Endothelial cell of umbilical vein (primary cell): ENCODE measurements around the gene PRDM16. TPM values are rescaled to one million over a fixed set of nuclear protein-coding genes. Genes with fewer than 3 reads are reported as not detected.

Source experiments
- BruUV-seq: library from RNA; stranded (reverse); fragments of 400-500 nt; replicated peaks from 2 replicates; lab custom pipeline; 2021; lab: Mats Ljungman, UMichigan
- CTCF ChIA-PET: fragments of 300-600, 350-600 bp; sonication (Branson Sonifier 250); formaldehyde crosslinking; loops from one replicate; lab custom pipeline; 2021; ENCODE audit warnings: antibody characterized with exemption, inconsistent platforms; lab: Charles Lee
- POLR2A ChIA-PET: fragments of 300-600, 350-600 bp; sonication (Branson Sonifier 250); formaldehyde crosslinking; loops from one replicate; lab custom pipeline; 2021; ENCODE audit warnings: antibody characterized with exemption, inconsistent platforms; lab: Charles Lee
- DNase-seq: peaks from one replicate; pipeline ENCODE4 v3.0.0-alpha.2; 2011; ENCODE audit warnings: low read depth, low spot score
- FAIRE-seq: peaks from 2 replicates; lab custom pipeline; 2011; peaks lifted over from hg19 to GRCh38; lab: Jason Lieb, UNC
- H2AFZ ChIP-seq: 2 replicates; pipeline ENCODE4 v1.6.0; 2012; ENCODE audit warnings: low read depth, low read length, control low read depth, inconsistent platforms
- H3K27ac ChIP-seq: 2 replicates; pipeline ENCODE4 v1.5.1; 2011; ENCODE audit warnings: low read depth, mild to moderate bottlenecking, control low read depth, low read length, moderate library complexity; ENCODE audit not compliant: insufficient read depth
- H3K27me3 ChIP-seq, 2 experiments: 2 replicates each; pipeline versions ENCODE4 v1.6.0 to v1.6.1; 2011; ENCODE audit warnings: low read length in 2 of 2, mixed read lengths in 1 of 2; ENCODE audit not compliant: control insufficient read depth in 2 of 2, insufficient read depth in 2 of 2
- H3K36me3 ChIP-seq, 2 experiments: 2 replicates in 1 of 2; 3 replicates in 1 of 2; pipeline ENCODE4 v1.5.1; 2011; ENCODE audit warnings: low read length in 2 of 2, mild to moderate bottlenecking in 1 of 2, moderate library complexity in 1 of 2; ENCODE audit not compliant: control insufficient read depth in 2 of 2, insufficient read depth in 2 of 2; ENCODE audit errors: extremely low read depth in 1 of 2
- H3K4me1 ChIP-seq: 3 replicates; pipeline ENCODE4 v1.5.1; 2011; ENCODE audit warnings: mild to moderate bottlenecking, low read length; ENCODE audit not compliant: control insufficient read depth, insufficient read depth; ENCODE audit errors: extremely low read depth
- H3K4me2 ChIP-seq: 2 replicates; pipeline ENCODE4 v1.6.1; 2011; ENCODE audit warnings: low read length, control low read depth, mixed read lengths; ENCODE audit not compliant: insufficient read depth
- H3K4me3 ChIP-seq, 3 experiments: fragments of 200-600 bp in 1 of 3; sonication (generic), shearing (Covaris generic) in 1 of 3; replicated peaks in 1 of 3; 2 replicates each; pipeline ENCODE4 v1.5.1; 2011 to 2016; ENCODE audit warnings: control low read depth in 3 of 3, low read length in 3 of 3, mild to moderate bottlenecking in 2 of 3, inconsistent platforms in 1 of 3, low read depth in 1 of 3, moderate library complexity in 1 of 3; ENCODE audit not compliant: insufficient read depth in 1 of 3
- H3K79me2 ChIP-seq: 2 replicates; pipeline ENCODE4 v1.6.0; 2012; ENCODE audit warnings: low read length, inconsistent platforms; ENCODE audit not compliant: control insufficient read depth, insufficient read depth
- H3K9ac ChIP-seq: replicated peaks from 2 replicates; pipeline ENCODE3; 2011; ENCODE audit warnings: low read length, control low read depth; ENCODE audit not compliant: insufficient read depth; ENCODE audit errors: extremely low read depth
- H3K9me1 ChIP-seq: replicated peaks from 3 replicates; pipeline ENCODE4 v1.6.0; 2011; ENCODE audit warnings: mild to moderate bottlenecking, low read length; ENCODE audit not compliant: control insufficient read depth, insufficient read depth; ENCODE audit errors: extremely low read depth
- H3K9me3 ChIP-seq: replicated peaks from 2 replicates; pipeline ENCODE4 v1.5.1; 2012; ENCODE audit warnings: low read length, inconsistent platforms; ENCODE audit not compliant: control insufficient read depth, insufficient read depth
- H4K20me1 ChIP-seq: replicated peaks from 2 replicates; pipeline ENCODE3; 2011; ENCODE audit warnings: mild to moderate bottlenecking, low read length; ENCODE audit not compliant: control insufficient read depth, insufficient read depth; ENCODE audit errors: extremely low read depth
- EZH2 ChIP-seq: IDR thresholded peaks from 2 replicates; pipeline ENCODE4 v1.6.1; 2012; ENCODE audit warnings: borderline replicate concordance, low read depth, mild to moderate bottlenecking, moderate library complexity, low read length, inconsistent platforms; ENCODE audit not compliant: severe bottlenecking
- FOS ChIP-seq: IDR thresholded peaks from 2 replicates; pipeline ENCODE4 v1.6.1; 2011; ENCODE audit warnings: mild to moderate bottlenecking, low read length, moderate library complexity, borderline replicate concordance; ENCODE audit not compliant: insufficient read depth
- GATA2 ChIP-seq: IDR thresholded peaks from 2 replicates; pipeline ENCODE4 v1.7.0; 2011; ENCODE audit warnings: low read depth, mild to moderate bottlenecking, moderate library complexity, mixed read lengths, low read length; ENCODE audit not compliant: insufficient read length, insufficient read depth
- JUN ChIP-seq: IDR thresholded peaks from 2 replicates; pipeline ENCODE4 v1.6.1; 2011; ENCODE audit warnings: borderline replicate concordance, low read depth; ENCODE audit not compliant: insufficient read length, insufficient read depth
- MYC ChIP-seq: IDR thresholded peaks from one replicate; pipeline ENCODE4 v1.6.1; 2011; ENCODE audit warnings: mild to moderate bottlenecking, low read depth, low read length
- POLR2A ChIP-seq: IDR thresholded peaks from 2 replicates; pipeline ENCODE4 v1.6.1; 2012; ENCODE audit warnings: low read depth, mild to moderate bottlenecking, control low read depth, low read length
- POLR2AphosphoS5 ChIP-seq: IDR thresholded peaks from 2 replicates; pipeline ENCODE4 v1.6.1; 2012; ENCODE audit warnings: low read depth, mild to moderate bottlenecking, control low read depth, low read length, moderate library complexity; ENCODE audit not compliant: insufficient read depth
- dilution Hi-C: fragments of 300-500 bp; cut with MboI; formaldehyde crosslinking; loops from one replicate; pipeline ENCODE4 v1.15.0; 2019; ENCODE audit warnings: low sequenced_read_pairs; ENCODE audit not compliant: extremely low pct_ligation_motif_present
- intact Hi-C: fragments of 100-400 bp; cut with micrococcal nuclease; formaldehyde crosslinking; loops from one replicate; pipeline ENCODE4 v1.10.0; 2022
- polyA plus RNA-seq, 4 experiments: library from polyadenylated mRNA; depleted of rRNA in 3 of 4; stranded (reverse) in 3 of 4; unstranded in 1 of 4; fragments of >200 nt; gene quantifications; 2 replicates each; pipeline versions ENCODE4 v1.2.1 to v1.2.3, GENCODE V29; 2011 to 2012; ENCODE audit warnings: missing spikeins in 1 of 4
- total RNA-seq: library from RNA; stranded (reverse); gene quantifications from 2 replicates; pipeline ENCODE4 v1.2.3, GENCODE V29; 2021
- TF ChIP-seq, protein P1 (sequence below), 2 donors: IDR thresholded peaks; 1 replicate in 1 of 2; 2 replicates in 1 of 2; pipeline ENCODE4 v1.5.1; 2011; ENCODE audit warnings: low read length in 2 of 2, mild to moderate bottlenecking in 2 of 2, moderate library complexity in 2 of 2, control low read depth in 1 of 2, inconsistent platforms in 1 of 2, low read depth in 1 of 2; ENCODE audit not compliant: insufficient read depth in 1 of 2; ENCODE audit errors: extremely low read depth in 1 of 2
- TF ChIP-seq, protein P2 (sequence below): IDR thresholded peaks from 2 replicates; pipeline ENCODE4 v1.6.1; 2011; ENCODE audit not compliant: insufficient read depth, insufficient read length

PRDM16 gene
- total and polyA plus RNA-seq, 2 donors (not counting 3 experiments of a cell fraction or from before 2014, with no cell fraction given): not detected

- Histone ChIP-seq H3K4me2 (no peak overlapping the region), H3K27ac (no peak overlapping the region), H2AFZ (no peak overlapping the region), H3K9me1 (no peaks in the 10 kb centered on the region), H3K27me3 (peaks cover 1 to 5% of the 10 kb centered on the region in 2 experiments), H3K4me3 (no peak overlapping the region), H3K9ac (no peak overlapping the region), H3K9me3 (no peaks in the 10 kb centered on the region), H3K79me2 (no peaks in the 10 kb centered on the region), H4K20me1 (no peaks in the 10 kb centered on the region), H3K36me3 (no peaks in the 10 kb centered on the region), H3K4me1 (no peaks in the 10 kb centered on the region)
- intact Hi-C loops: no loop called here
- CTCF ChIA-PET: no interaction called here
- dilution Hi-C loops: no loop called here
- no TSS peak for BruUV-seq
- POLR2A ChIA-PET: no interaction called here
- no peak for FAIRE-seq
- TF ChIP-seq JUN: no peak
- TF ChIP-seq, protein P1, sequence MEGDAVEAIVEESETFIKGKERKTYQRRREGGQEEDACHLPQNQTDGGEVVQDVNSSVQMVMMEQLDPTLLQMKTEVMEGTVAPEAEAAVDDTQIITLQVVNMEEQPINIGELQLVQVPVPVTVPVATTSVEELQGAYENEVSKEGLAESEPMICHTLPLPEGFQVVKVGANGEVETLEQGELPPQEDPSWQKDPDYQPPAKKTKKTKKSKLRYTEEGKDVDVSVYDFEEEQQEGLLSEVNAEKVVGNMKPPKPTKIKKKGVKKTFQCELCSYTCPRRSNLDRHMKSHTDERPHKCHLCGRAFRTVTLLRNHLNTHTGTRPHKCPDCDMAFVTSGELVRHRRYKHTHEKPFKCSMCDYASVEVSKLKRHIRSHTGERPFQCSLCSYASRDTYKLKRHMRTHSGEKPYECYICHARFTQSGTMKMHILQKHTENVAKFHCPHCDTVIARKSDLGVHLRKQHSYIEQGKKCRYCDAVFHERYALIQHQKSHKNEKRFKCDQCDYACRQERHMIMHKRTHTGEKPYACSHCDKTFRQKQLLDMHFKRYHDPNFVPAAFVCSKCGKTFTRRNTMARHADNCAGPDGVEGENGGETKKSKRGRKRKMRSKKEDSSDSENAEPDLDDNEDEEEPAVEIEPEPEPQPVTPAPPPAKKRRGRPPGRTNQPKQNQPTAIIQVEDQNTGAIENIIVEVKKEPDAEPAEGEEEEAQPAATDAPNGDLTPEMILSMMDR (IDR thresholded peaks at IDR 0.05; ENCODE audit: extremely low read depth in 1 of 2, insufficient read depth in 1 of 2, low read depth in 1 of 2, low read length in 2 of 2): no peak
- no peak for TF ChIP-seq POLR2A
- TF ChIP-seq, protein P2, sequence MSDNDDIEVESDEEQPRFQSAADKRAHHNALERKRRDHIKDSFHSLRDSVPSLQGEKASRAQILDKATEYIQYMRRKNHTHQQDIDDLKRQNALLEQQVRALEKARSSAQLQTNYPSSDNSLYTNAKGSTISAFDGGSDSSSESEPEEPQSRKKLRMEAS: no peak
- TF ChIP-seq FOS: no peak
- TF ChIP-seq EZH2: no peak
- TF ChIP-seq POLR2AphosphoS5: no peak
- TF ChIP-seq GATA2: no peak
- TF ChIP-seq MYC: no peak
- no peak for DNase-seq
These were observed 87.9 kb downstream of the PRDM16 start for GRCh38 chr1:3156936-3157335.
